ENCODE results near the gene RHBDF1. TPM values are rescaled to one million over a fixed set of nuclear protein-coding genes. Genes with fewer than 3 reads are reported as not detected.

Gene RHBDF1
- total RNA-seq, 1 experiment from 2014 or later = 26.3 TPM

DNA sequence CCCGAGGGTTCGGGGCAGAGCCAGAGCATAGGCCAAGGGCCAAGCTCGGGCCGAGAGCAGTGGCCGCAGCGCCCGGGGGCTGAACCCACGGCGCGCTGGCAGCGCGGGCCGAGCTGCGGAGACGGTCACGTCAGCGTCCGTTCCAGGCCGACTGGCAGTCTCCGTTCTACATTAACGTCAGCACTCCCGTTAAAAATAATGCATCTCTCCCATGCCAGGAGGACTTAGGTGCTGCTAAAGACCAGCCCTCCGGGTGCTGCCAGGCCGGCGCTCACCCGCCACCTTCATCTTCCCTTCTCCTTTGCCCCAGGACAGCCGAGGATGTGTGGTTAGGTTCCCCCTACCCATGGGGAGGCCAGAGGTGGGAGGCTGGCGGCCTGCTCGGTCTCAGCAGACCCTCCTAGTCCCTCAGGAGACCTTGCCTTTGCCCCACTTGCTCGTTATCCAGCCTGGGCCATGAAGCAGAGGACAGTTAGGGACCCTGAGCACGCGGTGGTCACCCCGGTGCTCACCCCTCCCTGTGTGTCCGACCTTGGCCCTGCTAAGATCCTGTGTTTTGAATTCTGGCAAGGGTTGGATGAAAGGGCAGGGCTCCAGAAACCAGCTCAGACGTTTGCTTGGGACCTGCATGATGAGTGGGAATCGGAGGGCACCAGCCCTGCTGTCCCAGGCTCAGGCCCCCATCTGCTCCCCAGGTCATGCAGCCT is 6.2 kb upstream of the RHBDF1 start:
- peaks cover 24% of the 10 kb centered on the region for H3K4me1 ChIP-seq (ENCODE audit: insufficient read depth, low read length)
- peak overlapping the region; percentile 94 for H3K4me2 ChIP-seq (ENCODE audit: low read length)
- peak overlapping the region; percentile 84 for H3K4me3 ChIP-seq (ENCODE audit: low read length)
- DNase-seq (peak; percentile 32), ATAC-seq (peak; percentile 6; the same call in 1 of the 2 replicates)
- TF ChIP-seq EZH2 (IDR thresholded peaks at IDR 0.05; ENCODE audit: low read length, unreplicated experiment) = no peak
- no peak for TF ChIP-seq EZH2phosphoT487 (IDR thresholded peaks at IDR 0.05; ENCODE audit: borderline replicate concordance, low read length)
- TF ChIP-seq, protein P1, sequence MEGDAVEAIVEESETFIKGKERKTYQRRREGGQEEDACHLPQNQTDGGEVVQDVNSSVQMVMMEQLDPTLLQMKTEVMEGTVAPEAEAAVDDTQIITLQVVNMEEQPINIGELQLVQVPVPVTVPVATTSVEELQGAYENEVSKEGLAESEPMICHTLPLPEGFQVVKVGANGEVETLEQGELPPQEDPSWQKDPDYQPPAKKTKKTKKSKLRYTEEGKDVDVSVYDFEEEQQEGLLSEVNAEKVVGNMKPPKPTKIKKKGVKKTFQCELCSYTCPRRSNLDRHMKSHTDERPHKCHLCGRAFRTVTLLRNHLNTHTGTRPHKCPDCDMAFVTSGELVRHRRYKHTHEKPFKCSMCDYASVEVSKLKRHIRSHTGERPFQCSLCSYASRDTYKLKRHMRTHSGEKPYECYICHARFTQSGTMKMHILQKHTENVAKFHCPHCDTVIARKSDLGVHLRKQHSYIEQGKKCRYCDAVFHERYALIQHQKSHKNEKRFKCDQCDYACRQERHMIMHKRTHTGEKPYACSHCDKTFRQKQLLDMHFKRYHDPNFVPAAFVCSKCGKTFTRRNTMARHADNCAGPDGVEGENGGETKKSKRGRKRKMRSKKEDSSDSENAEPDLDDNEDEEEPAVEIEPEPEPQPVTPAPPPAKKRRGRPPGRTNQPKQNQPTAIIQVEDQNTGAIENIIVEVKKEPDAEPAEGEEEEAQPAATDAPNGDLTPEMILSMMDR (conservative IDR thresholded peaks at IDR 0.05; ENCODE audit: low read depth, low read length) = no peak
- peak overlapping the region; percentile 53; the same call in 1 of the 2 replicates for H2AFZ ChIP-seq (ENCODE audit: low read length)
- intact Hi-C loops (cut with micrococcal nuclease) = no loop called here
- no peaks in the 10 kb centered on the region for H3F3A ChIP-seq (ENCODE audit: low read length, unreplicated experiment)
- no peaks in the 10 kb centered on the region for H3K9me3 ChIP-seq (ENCODE audit: low read length)
- peak overlapping the region; percentile 86 for H3K9ac ChIP-seq (ENCODE audit: low read length)
- H3K27me3 ChIP-seq (ENCODE audit: low read length) = no peaks in the 10 kb centered on the region
- no peaks in the 10 kb centered on the region for H4K20me1 ChIP-seq (ENCODE audit: low read length)
- no peaks in the 10 kb centered on the region for H3K9me2 ChIP-seq (replicated peaks; ENCODE audit: low read length)
- CTCF ChIA-PET = no interaction called here
- no peaks in the 10 kb centered on the region for H3K36me3 ChIP-seq (ENCODE audit: low read depth, low read length)
- H3K27ac ChIP-seq (ENCODE audit: low read length) = peak overlapping the region; percentile 15; the same call in 1 of the 2 replicates
- peaks cover 10% of the 10 kb centered on the region for H3K79me2 ChIP-seq (ENCODE audit: low read length)
- TSS peak; percentile 32 for BruUV-seq (replicated peaks)
- POLR2A ChIA-PET (ENCODE audit: unreplicated experiment) = no interaction called here

DNA sequence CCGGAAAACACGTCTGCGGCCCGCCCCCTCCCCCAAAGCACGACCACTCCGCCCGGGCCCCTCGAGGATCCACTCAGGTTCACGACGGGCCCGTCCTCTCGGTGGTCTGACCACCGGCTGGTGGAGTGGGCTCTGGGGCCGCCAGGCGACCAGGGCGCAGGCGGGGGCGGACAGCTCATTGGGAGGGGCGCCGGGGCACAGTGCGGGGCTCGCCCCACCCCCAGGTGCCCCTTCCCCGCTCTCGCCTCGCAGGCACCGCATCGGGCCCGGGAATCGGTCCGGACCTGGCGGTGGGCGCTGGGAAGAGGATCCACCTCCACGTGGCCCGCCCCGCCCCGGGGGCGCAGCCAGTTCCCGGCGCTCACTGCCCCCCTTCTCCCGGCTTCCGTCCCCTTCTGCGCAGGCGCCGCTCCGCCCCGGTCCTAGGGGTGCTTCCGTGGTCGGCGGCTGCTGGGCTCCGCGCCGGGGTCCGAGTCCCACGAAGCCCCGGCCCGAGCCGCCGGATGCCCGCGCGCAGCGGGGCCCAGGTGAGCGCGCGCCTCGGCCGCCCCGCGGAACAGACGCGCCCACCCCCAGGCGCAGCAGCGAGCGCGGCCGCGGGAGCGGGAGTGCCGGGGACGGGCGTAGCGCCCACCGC is 5.5 kb upstream of the RHBDF1 start, which contains the start of gene MPG:
Gene MPG (plus strand): TSS at position 419 of the 637 bp plus-strand sequence. CDS start 85 bp downstream, at position 504.
- Histone ChIP-seq H3F3A (ENCODE audit: low read length, unreplicated experiment) (no peaks in the 10 kb centered on the region), H2AFZ (ENCODE audit: low read length) (peak within 1 kb of the TSS; percentile 78), H3K27ac (ENCODE audit: low read length) (peak within 1 kb of the TSS; percentile 54), H3K79me2 (ENCODE audit: low read length) (peaks cover 10% of the 10 kb centered on the region), H3K4me3 (ENCODE audit: low read length) (peak within 1 kb of the TSS; percentile 84), H3K4me1 (ENCODE audit: insufficient read depth, low read length) (peaks cover 27% of the 10 kb centered on the region), H3K27me3 (ENCODE audit: low read length) (no peaks in the 10 kb centered on the region), H3K9ac (ENCODE audit: low read length) (peak within 1 kb of the TSS; percentile 86), H3K4me2 (ENCODE audit: low read length) (peak within 1 kb of the TSS; percentile 94), H3K36me3 (ENCODE audit: low read depth, low read length) (no peaks in the 10 kb centered on the region), H3K9me3 (ENCODE audit: low read length) (no peaks in the 10 kb centered on the region), H3K9me2 (replicated peaks; ENCODE audit: low read length) (no peaks in the 10 kb centered on the region), H4K20me1 (ENCODE audit: low read length) (no peaks in the 10 kb centered on the region)
- peak; percentile 72 for DNase-seq
- peak; percentile 56 for ATAC-seq
- TF ChIP-seq, protein P1 (conservative IDR thresholded peaks at IDR 0.05; ENCODE audit: low read depth, low read length) = no peak
- TF ChIP-seq EZH2 (IDR thresholded peaks at IDR 0.05; ENCODE audit: low read length, unreplicated experiment) (no peak), EZH2phosphoT487 (IDR thresholded peaks at IDR 0.05; ENCODE audit: borderline replicate concordance, low read length) (no peak)
- ChIA-PET POLR2A (ENCODE audit: unreplicated experiment) (no interaction called here), CTCF (no interaction called here)
- intact Hi-C loops (cut with micrococcal nuclease) = no loop called here
- no TSS peak for BruUV-seq (replicated peaks)
